Measurements from ENCODE around the gene LST1. TPM values are rescaled to one million over a fixed set of nuclear protein-coding genes. Genes with fewer than 3 reads are reported as not detected.
"Not testable (repeated sequence)": the region's sequence is repeated elsewhere in the genome, so short reads cannot be mapped to it uniquely, and the experiment has no call there.

Gene LST1
- total RNA-seq, 1 experiment from 2014 or later, result 0.69 TPM

- DNase-seq (ENCODE audit: low read depth, low spot score) (no peak), ATAC-seq (no peak)
- H4K20me1 ChIP-seq (ENCODE audit: insufficient read depth), result no peaks in the 10 kb centered on the region
- H3K79me2 ChIP-seq (ENCODE audit: insufficient read depth, low read length), result no peaks in the 10 kb centered on the region
- no peak for TF ChIP-seq CTCF (IDR thresholded peaks at IDR 0.05 in 2 of 3, conservative IDR thresholded peaks at IDR 0.05 in 1 of 3; ENCODE audit: borderline replicate concordance in 1 of 3, insufficient read depth in 1 of 3, low read depth in 2 of 3, low read length in 2 of 3)
- no peak for TF ChIP-seq POLR2AphosphoS5 (IDR thresholded peaks at IDR 0.05; ENCODE audit: low read depth, low read length)
- TF ChIP-seq POLR2A (IDR thresholded peaks at IDR 0.05; ENCODE audit: borderline replicate concordance, extremely low read depth, insufficient read depth, insufficient read length), result no peak
- TF ChIP-seq EZH2 (IDR thresholded peaks at IDR 0.05), result no peak
- TF ChIP-seq TCF7L2 (IDR thresholded peaks at IDR 0.05; ENCODE audit: borderline replicate concordance, extremely low read depth, insufficient read depth, insufficient read length), result no peak
- TF ChIP-seq SIN3A (IDR thresholded peaks at IDR 0.05; ENCODE audit: low read depth), result no peak
- no TSS peak for BruUV-seq (replicated peaks)
- H3K4me1 ChIP-seq (ENCODE audit: control insufficient read depth in 1 of 2, insufficient read depth in 2 of 2, low read length in 2 of 2), result no peaks in the 10 kb centered on the region
- H3K9ac ChIP-seq (ENCODE audit: low read length), result no peak overlapping the region
- intact Hi-C loops (cut with micrococcal nuclease), result no loop called here
- H3K4me2 ChIP-seq (ENCODE audit: low read length), result no peak overlapping the region
- no peaks in the 10 kb centered on the region for H3K27me3 ChIP-seq (ENCODE audit: insufficient read depth, low read length)
- POLR2A ChIA-PET, result no interaction called here
- RAD21 ChIA-PET (ENCODE audit: low non-redundant PET in 1 of 2, low total read pairs in 2 of 2, uncharacterized antibody in 2 of 2, unreplicated experiment in 2 of 2), result no interaction called here
- H3K4me3 ChIP-seq (replicated peaks in 1 of 2; ENCODE audit: low read depth in 1 of 2, low read length in 2 of 2), result no peak overlapping the region
- no peaks in the 10 kb centered on the region for H3K36me3 ChIP-seq (ENCODE audit: control insufficient read depth in 1 of 2, insufficient read depth in 2 of 2, low read length in 2 of 2)
- H3K27ac ChIP-seq (ENCODE audit: low read depth, low read length), result no peak overlapping the region
- no peaks in the 10 kb centered on the region for H3K9me3 ChIP-seq (ENCODE audit: control insufficient read depth in 1 of 2, insufficient read depth in 1 of 2, low read depth in 1 of 2, low read length in 2 of 2)
- H3K9me2 ChIP-seq (ENCODE audit: insufficient read depth), result no peaks in the 10 kb centered on the region
- no peak overlapping the region for H2AFZ ChIP-seq (ENCODE audit: low read depth, low read length, poor library complexity, severe bottlenecking)
- CTCF ChIA-PET, result interaction anchor here (0.9 to 2.0 kb wide), 2 partner anchors 9 to 43 kb away, joined by 5 to 7 read pairs; partner anchors contain the start of gene ATP6V1G2
Observed at GRCh38 chr6:31588871-31589650, 3.0 kb downstream of the LST1 start.

GRCh38 chr6:31590691-31591090 lies 4.6 kb downstream of the LST1 start:
- H3K36me3 ChIP-seq (ENCODE audit: control insufficient read depth in 1 of 2, insufficient read depth in 2 of 2, low read length in 2 of 2); DNase-seq (ENCODE audit: low read depth, low spot score); H3K9me3 ChIP-seq (ENCODE audit: control insufficient read depth in 1 of 2, insufficient read depth in 1 of 2, low read depth in 1 of 2, low read length in 2 of 2); H3K79me2 ChIP-seq (ENCODE audit: insufficient read depth, low read length); H4K20me1 ChIP-seq (ENCODE audit: insufficient read depth); H3K27ac ChIP-seq (ENCODE audit: low read depth, low read length); H3K4me3 ChIP-seq (replicated peaks in 1 of 2; ENCODE audit: low read depth in 1 of 2, low read length in 2 of 2); POLR2A ChIA-PET; ATAC-seq; BruUV-seq (replicated peaks); H2AFZ ChIP-seq (ENCODE audit: low read depth, low read length, poor library complexity, severe bottlenecking); H3K4me1 ChIP-seq (ENCODE audit: control insufficient read depth in 1 of 2, insufficient read depth in 2 of 2, low read length in 2 of 2); H3K9me2 ChIP-seq (ENCODE audit: insufficient read depth); intact Hi-C loops (cut with micrococcal nuclease); H3K27me3 ChIP-seq (ENCODE audit: insufficient read depth, low read length); RAD21 ChIA-PET (ENCODE audit: low non-redundant PET in 1 of 2, low total read pairs in 2 of 2, uncharacterized antibody in 2 of 2, unreplicated experiment in 2 of 2); H3K4me2 ChIP-seq (ENCODE audit: low read length); H3K9ac ChIP-seq (ENCODE audit: low read length): not testable (repeated sequence)
- CTCF ChIA-PET, result interaction anchor here (1.0 kb wide), 2 partner anchors 8 to 10 kb away, joined by 3 read pairs; no protein-coding TSS in a partner anchor

Data from HCT116 (cell line).